Prostate gland (tissue), 2 donors: ENCODE results near the gene PPCDC. TPM values are rescaled to one million over a fixed set of nuclear protein-coding genes. Genes with fewer than 3 reads are reported as not detected.

Source experiments
- DNase-seq: peaks from one replicate; pipeline ENCODE4 v3.0.0-alpha.2; 2019; ENCODE audit warnings: low spot score
- H3K27ac ChIP-seq, 2 donors: fragments of 200-600 bp; sonication (generic); 2 replicates each; pipeline ENCODE4 v1.5.1; 2017 to 2019
- H3K27me3 ChIP-seq: fragments of 200-600 bp; sonication (generic); replicated peaks from 2 replicates; pipeline ENCODE4 v1.5.1; 2019; ENCODE audit not compliant: insufficient read depth
- H3K36me3 ChIP-seq, 2 donors: fragments of 200-600 bp; sonication (generic); 1 replicate in 1 of 2; 2 replicates in 1 of 2; pipeline versions ENCODE4 v1.5.1 to v1.8.1; 2017 to 2019
- H3K4me1 ChIP-seq: fragments of 200-600 bp; sonication (generic); replicated peaks from 2 replicates; pipeline ENCODE4 v1.5.1; 2019
- H3K4me3 ChIP-seq, 2 donors: fragments of 200-600 bp; sonication (generic); 2 replicates each; pipeline ENCODE4 v1.5.1; 2017 to 2019
- H3K9me3 ChIP-seq: fragments of 200-600 bp; sonication (generic); 2 replicates; pipeline ENCODE4 v1.5.1; 2017
- CTCF ChIP-seq, 4 experiments: fragments of 200-600 bp in 2 of 4; fragments of 450-650 bp in 2 of 4; sonication (generic) in 2 of 4; IDR thresholded peaks; 1 replicate in 3 of 4; 2 replicates in 1 of 4; pipeline ENCODE4 v1.5.1; 2016 to 2019; ENCODE audit warnings: antibody characterized with exemption in 4 of 4, mild to moderate bottlenecking in 2 of 4, moderate library complexity in 2 of 4
- POLR2A ChIP-seq: fragments of 450-650 bp; IDR thresholded peaks from one replicate; pipeline ENCODE4 v1.6.1; 2016; ENCODE audit warnings: antibody characterized with exemption, mild to moderate bottlenecking
- POLR2AphosphoS5 ChIP-seq: sonication (generic); formaldehyde crosslinking; IDR thresholded peaks from one replicate; pipeline ENCODE4 v1.6.1; 2017; ENCODE audit warnings: antibody characterized with exemption
- WGBS: methylation state at CpG from one replicate; pipeline ENCODE4 v1.1.5; 2018; 5-methylcytosine and 5-hydroxymethylcytosine counted together
- intact Hi-C: fragments of 100-400 bp; cut with DNase I; formaldehyde crosslinking; loops from one replicate; pipeline ENCODE4 v1.14.2; 2022
- total RNA-seq, 2 donors: library from RNA; depleted of rRNA; stranded (reverse); fragments of >200 nt; gene quantifications; one replicate each; pipeline ENCODE4 v1.1.0, GENCODE V29; 2016

The PPCDC gene
- total RNA-seq, 2 donors from 2014 or later, result 19.4 to 22.0 TPM

GRCh38 chr15:74982183-74982582, 41.2 kb upstream of the PPCDC start:
- intact Hi-C loops, result no loop called here
- 76% methylated on average over 5 of the region's 5 CpGs for WGBS
- H3K4me3 ChIP-seq, result no peak overlapping the region
- no peak for TF ChIP-seq POLR2AphosphoS5
- no peak for TF ChIP-seq POLR2A
- no peak for TF ChIP-seq CTCF (IDR thresholded peaks at IDR 0.05)
- H3K4me1 ChIP-seq, result no peaks in the 10 kb centered on the region
- no peak for DNase-seq
- H3K36me3 ChIP-seq, result no peaks in the 10 kb centered on the region
- no peaks in the 10 kb centered on the region for H3K9me3 ChIP-seq
- no peaks in the 10 kb centered on the region for H3K27me3 ChIP-seq
- no peak overlapping the region for H3K27ac ChIP-seq

DNA sequence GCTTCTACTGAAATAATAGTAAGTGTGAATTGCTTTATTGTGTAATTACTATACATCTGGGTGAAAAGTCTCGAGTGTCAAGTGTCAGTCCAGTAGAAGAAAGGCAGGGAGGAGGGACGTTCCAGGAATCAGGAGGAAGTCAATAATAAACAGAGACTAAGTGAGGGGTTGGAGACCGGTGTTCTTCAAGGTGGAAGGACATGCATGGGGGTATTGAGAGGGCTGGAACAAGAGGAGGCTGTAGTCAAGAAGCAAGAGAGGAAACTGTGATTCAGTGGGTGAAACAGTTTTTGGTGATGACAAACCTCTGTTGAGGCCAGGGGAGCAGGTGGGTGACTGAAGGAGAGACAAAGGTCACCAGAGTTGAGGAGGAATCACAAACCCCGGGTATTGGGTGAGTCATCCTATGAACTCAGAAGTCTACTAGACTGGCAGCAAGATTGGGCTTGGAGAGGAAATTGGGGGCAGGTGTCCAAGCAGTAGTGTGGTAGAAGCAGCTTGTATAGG, 39.6 kb upstream of the PPCDC start:
- intact Hi-C loops, result no loop called here
- H3K27me3 ChIP-seq, result no peaks in the 10 kb centered on the region

DNA sequence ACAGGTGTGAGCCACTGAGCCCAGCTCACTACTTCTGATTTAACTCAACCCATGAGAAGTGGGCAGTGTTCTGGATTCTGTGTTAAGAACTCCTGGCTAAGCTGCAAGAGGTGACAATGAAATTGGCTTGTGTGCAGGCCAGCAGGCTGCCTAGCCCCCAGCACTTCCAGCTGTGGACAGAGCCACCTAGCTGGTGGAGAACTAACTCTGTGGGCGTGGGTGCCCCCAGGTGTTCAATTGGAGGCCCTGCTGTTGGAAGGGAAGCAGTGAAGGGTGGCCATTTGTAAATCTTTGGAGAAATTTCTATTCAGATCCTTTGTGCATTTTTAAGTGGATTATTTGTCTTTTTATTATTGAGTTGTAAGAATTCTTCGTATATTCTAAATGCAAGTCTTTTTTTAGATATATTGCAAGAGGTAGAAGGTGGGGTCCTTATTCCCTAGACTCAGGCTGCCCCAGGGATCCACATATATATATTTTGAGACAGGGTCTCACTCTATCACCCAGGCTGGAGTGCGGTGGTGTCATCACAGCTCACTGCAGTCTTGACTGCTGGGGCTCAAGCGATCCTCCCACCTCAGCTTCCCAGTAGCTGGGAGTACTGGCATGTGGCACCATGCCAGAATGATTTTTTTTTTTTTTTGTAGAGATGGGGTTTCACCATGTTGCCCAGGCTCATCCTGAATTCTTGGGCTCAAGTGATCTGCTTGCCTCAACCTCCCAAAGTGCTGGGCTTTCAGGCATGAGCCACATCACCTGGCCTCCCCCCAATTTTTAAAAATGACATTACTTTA, 35.2 kb upstream of the PPCDC start:
- intact Hi-C loops, result no loop called here
- H3K36me3 ChIP-seq, result no peaks in the 10 kb centered on the region
- H3K4me3 ChIP-seq, result no peak overlapping the region
- no peak for DNase-seq
- TF ChIP-seq POLR2A (no peak), POLR2AphosphoS5 (no peak), CTCF (IDR thresholded peaks at IDR 0.05) (peak in 1 of 4 experiments; percentile 27)
- H3K27ac ChIP-seq, result no peak overlapping the region
- H3K9me3 ChIP-seq, result no peaks in the 10 kb centered on the region
- WGBS, result 33% methylated on average over 4 of the region's 4 CpGs
- no peaks in the 10 kb centered on the region for H3K27me3 ChIP-seq
- H3K4me1 ChIP-seq, result no peaks in the 10 kb centered on the region

More for the DNA sequence above, 39.6 kb upstream of the PPCDC start:
- DNase-seq, result no peak
- no peak overlapping the region for H3K4me3 ChIP-seq
- H3K4me1 ChIP-seq, result no peaks in the 10 kb centered on the region
- 28% methylated on average over 4 of the region's 4 CpGs for WGBS
- no peaks in the 10 kb centered on the region for H3K36me3 ChIP-seq
- H3K9me3 ChIP-seq, result no peaks in the 10 kb centered on the region
- no peak for TF ChIP-seq POLR2A
- TF ChIP-seq CTCF (IDR thresholded peaks at IDR 0.05), result no peak
- TF ChIP-seq POLR2AphosphoS5, result no peak
- no peak overlapping the region for H3K27ac ChIP-seq

- Histone ChIP-seq H3K4me1 (no peaks in the 10 kb centered on the region), H3K9me3 (no peaks in the 10 kb centered on the region), H3K27me3 (no peaks in the 10 kb centered on the region), H3K27ac (no peak overlapping the region), H3K36me3 (no peaks in the 10 kb centered on the region), H3K4me3 (no peak overlapping the region)
- TF ChIP-seq POLR2AphosphoS5 (no peak), POLR2A (no peak), CTCF (IDR thresholded peaks at IDR 0.05) (no peak)
- intact Hi-C loops, result no loop called here
- no peak for DNase-seq
Observed at GRCh38 chr15:74989527-74989926, 33.9 kb upstream of the PPCDC start.

DNA sequence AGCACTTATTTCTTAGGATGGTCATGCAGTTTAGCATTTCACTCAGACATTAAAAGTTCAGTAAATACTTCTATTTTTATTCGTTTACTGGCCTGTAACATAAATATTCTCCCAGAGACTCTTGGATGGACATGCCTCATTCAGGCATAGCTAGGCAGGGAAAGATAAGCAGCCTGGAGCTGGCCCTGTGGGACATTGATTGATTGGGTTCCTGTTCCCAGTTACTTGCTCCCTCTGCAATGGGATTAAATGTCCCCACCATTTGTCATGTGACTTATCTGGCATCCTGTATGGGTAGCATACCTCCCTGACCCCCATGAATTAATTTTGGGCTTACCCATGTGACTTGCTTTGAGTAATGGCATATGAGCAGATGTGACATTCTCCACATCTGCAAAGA, 30.8 kb upstream of the PPCDC start:
- Histone ChIP-seq H3K27me3 (no peaks in the 10 kb centered on the region), H3K4me3 (no peak overlapping the region), H3K4me1 (peaks cover 4% of the 10 kb centered on the region), H3K9me3 (no peaks in the 10 kb centered on the region), H3K36me3 (no peaks in the 10 kb centered on the region), H3K27ac (no peak overlapping the region)
- 64% methylated on average over 1 of the region's 1 CpG for WGBS
- TF ChIP-seq POLR2A (no peak), CTCF (IDR thresholded peaks at IDR 0.05) (no peak), POLR2AphosphoS5 (no peak)
- intact Hi-C loops, result no loop called here
- no peak for DNase-seq
